HG03558 (cell line): ENCODE measurements around the gene CAMSAP1.

Experiments
- ATAC-seq: cut with Tn5 transposase; IDR thresholded peaks from one replicate; pipeline ENCODE4 v1.9.1; 2021; ENCODE audit warnings: moderate number of reproducible peaks; ENCODE audit not compliant: unreplicated experiment; ENCODE audit errors: extremely low read depth

CAMSAP1 gene

DNA sequence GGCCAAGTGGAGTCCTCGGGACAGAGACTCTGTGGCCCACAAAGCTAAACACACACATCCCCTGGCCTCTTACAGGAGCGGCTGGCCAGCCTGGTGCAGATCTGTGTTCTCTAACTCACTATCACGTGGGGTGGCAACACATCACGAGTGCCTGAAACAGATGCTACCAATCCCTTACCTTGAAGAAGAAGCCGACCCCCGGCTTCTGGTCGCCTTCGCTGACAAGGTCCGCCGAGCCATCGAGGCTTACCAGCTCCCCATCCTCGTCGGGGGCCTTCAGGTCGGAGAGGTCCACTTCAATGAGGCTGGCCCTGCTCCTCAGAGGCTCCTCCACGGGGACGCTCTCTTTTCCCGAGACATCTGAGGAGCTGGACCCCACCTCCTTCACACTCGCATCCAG, 86.7 kb downstream of the CAMSAP1 start:
- no peak for ATAC-seq

DNA sequence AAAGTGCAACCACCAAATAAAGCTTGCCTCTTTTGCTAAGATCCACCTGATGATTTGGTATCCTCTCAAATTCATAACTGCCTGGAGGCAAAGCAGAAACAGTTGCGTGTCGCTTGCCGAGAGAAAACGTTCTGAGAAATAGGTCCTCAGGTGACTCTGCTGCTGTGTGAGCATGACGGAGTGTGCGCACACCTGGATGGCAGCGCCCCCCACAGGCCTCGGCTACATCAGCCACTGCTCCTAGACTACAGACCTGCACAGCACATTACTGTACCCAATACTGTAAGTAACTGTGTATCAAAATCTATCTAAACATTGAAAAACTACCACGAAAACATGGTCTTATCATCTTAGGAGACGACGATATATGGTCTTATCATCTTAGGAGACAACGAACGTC, 87.4 kb downstream of the CAMSAP1 start:
- ATAC-seq: no peak

DNA sequence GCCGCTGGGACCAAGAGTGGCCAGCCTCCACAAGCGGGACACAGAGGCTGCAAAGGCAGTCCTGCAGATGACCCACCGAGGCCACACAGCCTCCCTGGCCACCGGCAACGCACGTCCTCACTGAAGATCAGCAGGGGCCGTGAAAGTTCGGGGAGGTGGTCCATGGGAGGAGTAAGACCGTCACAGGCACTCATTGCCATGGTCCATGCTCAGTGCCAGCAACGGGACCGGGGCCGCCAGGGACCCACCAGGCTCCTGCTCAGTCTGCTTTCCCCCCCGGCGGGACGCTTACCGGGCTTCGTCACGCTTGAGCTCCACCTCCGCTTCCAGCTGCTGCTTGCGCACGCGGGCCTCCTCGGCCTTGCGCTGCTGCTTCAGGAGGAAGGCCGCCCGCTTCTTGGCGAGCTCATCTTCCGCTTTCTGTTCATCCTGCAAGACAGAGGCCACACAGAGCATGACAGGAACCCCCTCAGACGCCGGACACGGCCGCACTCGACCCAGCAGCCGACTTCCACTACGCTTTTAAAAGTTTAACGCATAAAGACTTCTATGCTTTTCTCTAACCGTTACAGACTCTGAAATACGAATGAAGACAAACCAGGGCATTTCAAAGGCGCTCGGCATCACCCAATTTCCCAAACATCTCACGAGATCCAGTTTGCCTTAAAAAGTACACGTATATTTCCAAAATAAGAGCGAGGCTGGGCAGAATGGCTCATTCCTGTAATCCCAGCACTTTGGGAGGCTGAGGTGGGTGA, 88.4 kb downstream of the CAMSAP1 start:
- ATAC-seq: no peak

DNA sequence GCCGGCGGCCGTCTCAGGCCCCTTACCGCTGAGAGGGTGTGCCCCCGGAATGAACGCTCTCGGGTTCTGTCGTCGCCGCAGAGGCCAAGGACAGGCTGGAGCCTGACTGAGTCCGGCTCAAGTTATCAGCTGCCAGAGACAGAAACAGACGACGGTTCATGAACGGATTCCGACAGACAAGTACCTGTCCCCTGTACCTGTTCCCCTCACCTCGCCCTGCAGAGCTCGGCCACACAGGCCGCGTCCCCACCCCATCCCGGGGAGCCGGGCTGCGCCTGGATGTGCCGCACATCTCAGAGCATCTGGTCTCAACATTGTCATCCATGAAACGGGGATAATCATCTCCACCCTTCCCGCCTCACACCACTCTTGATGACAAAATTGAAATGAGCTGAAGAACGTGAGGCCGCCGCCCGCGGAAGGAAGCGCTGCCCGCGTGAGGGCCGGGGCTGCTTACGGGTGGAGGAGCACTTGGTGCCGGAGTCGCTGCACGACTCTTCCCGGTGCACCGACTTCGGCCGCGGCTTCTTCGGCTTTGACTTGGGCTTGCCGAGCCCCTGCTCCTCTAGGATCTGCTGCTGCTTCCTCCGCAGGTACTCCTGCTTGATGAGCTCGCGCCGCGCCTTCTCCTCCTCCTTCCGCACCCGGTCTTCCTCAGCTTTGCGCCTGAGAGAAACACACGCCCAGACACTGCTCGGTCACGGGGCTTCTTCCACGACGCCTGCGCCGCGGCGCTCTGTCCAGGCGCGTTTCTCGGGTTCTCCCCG, 89.2 kb downstream of the CAMSAP1 start:
- no peak for ATAC-seq

DNA sequence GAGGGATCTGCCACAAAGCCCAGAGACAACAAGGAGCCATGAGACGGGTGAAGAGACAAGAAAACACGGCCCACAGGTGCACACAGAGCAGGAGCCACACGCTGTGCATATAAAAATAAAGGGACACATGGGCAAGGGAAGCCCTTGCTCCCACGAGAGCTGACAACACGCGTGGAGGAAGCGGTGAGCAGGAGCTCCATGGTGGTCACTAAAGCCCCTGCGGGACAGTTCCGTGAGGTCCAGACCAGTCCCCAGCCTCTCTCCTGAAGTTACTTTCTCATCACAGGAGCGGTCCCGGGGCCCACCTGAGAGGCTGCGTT, 90.7 kb downstream of the CAMSAP1 start:
- no peak for ATAC-seq

DNA sequence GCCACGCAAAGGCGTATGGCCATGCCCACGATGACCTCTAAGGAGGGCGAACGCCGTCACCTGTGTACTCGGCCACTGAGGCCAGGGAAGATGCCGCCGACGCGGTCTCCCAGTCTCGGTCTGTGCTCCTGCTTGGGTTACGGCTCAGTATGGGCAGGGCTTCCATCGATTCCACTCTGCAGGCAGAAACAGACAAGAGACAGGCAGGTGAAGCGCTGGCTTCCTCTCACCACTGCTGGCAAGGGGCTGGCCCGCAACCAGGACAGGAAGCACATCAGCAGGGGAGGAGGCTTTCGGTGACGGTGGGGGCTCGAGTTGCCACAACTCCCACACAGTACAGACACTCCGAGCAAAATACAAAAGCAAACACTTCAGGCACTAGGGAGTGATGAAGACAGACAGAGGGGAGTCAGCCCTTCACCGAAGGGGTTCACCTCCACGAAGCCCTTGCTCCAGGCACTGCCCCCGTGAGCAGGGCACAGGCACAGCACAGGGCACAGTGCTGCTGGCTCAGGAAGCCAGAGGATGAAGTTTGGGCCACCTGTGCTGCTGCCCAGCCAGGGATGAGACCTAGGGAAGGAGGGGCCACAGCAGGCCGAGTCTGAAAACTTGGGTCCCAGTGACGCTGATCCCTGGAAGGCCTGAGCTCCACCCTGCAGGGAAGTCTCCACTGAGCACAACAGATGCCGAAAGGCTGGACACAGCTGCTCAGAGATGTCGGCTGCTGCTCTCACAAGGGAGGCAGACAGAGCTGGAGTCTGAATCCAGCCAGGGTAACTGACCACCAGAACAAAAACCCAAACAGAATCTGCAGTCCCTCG, 91.3 kb downstream of the CAMSAP1 start:
- no peak for ATAC-seq

DNA sequence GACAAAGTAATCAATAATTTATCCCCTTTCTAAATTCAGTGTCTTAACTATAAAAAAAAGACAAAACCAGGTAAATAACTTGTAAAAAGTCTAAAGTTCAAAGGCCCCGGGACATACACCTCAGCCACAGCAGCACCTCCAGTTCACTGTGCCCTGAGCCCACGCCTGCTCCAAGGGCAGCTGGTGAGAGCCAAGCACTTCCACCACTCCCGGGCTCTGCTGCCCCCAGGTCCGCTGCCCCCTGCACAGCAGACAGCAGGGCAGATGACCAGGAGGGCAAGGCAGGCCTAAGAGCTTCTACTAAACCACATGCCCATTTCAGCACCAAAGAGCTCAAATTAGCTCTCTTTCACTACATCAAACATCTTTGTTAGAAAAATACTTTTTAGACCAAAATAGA, 91.9 kb downstream of the CAMSAP1 start:
- ATAC-seq: no peak

DNA sequence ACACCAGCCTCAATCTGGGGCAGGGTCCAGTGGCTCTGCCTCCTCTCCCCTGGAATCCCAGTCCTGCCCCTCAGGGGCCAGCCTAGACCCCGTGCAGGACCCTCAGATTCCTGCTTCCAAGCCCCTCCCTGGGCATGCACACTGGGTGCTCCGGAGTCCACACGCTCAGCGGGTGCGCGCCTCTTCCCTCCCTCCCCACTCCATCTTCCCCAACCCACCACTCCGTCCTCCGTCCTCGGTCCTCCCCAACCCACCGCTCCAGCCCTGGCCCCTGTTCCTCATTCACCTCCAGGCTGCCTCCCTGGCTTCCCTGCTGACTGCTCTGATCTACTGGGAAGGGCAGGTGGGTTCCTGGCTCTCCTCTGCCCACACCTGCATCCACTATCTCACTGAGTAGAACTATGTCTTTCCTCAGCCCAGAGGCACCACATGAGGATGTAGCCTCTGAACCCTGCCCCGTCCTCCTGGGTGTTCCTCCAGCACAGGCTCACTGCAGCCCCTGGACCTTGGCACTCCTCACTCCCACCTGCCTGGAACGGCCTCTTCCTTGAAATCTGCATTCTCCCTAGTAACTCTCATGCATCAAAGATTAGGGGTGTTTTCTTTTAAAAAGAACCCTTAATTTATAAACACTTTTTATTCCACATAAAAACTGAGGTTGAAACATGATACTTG, 92.8 kb downstream of the CAMSAP1 start:
- ATAC-seq: no peak

DNA sequence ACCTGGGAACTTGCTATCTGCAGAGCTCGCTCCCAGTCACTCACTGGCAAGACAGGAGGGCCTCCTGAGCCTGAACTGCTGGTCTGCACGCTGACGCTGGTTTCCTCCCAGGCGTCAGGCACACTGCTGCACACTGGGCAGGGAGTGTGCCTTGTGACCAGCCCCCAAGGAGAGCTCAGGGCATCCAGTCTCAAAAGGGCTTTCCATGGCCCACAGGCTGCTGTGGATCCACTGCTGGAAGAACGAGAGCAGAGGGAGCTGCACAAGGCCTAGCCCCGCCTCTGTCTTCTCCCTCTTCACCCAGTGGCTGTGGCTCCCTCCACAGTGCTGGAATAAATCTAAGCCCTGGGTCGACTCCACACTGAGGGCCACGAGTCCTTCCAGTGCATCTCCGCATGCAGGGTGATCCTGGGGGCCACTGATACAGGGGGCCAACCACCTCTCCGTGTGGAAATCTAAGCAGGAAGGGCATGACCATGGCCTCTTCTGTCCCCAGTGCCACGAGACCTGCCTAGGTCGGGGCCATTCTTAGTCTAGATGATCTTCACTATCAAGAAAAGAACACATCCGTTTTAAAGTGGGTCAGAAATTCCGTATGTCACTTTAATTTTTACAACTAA, 93.6 kb downstream of the CAMSAP1 start:
- no peak for ATAC-seq

DNA sequence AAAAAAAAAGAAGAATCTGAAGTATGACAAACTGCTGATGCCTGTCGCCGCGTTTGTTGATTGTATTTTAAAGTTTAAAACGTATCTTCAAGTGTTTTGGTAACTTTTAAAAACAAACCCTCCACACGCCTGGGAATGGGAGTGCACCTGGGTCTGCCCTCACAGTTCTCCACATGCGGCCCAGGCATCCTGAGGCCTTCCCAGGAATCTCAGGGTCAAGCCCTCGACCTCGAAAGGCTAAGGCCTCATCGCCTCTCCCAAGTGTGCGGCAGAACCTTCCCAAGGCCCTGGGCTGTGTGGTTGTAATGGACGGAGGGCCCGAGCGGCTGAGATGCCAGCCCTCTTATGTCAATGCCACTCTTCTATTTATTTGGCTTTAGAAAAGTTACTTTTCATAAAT, 94.4 kb downstream of the CAMSAP1 start:
- ATAC-seq: no peak

DNA sequence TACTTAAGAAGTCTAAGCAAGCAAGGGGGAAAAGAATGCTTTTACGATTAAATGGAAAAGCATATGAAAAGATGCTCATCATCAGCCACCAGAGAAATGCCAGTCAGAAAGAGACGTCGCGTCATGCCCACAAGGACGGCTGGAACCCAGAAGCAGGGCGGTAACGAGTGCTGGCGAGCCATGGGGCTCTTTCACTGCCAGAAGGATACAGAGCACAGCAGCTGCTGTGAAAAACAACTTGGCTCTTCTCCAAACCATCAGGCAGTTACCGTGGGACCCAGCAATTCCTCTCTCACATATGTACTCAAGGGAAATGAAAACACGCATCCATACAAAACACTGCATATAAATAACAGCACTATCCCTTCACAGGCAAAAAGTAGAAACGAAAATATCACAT, 95.5 kb downstream of the CAMSAP1 start:
- no peak for ATAC-seq

DNA sequence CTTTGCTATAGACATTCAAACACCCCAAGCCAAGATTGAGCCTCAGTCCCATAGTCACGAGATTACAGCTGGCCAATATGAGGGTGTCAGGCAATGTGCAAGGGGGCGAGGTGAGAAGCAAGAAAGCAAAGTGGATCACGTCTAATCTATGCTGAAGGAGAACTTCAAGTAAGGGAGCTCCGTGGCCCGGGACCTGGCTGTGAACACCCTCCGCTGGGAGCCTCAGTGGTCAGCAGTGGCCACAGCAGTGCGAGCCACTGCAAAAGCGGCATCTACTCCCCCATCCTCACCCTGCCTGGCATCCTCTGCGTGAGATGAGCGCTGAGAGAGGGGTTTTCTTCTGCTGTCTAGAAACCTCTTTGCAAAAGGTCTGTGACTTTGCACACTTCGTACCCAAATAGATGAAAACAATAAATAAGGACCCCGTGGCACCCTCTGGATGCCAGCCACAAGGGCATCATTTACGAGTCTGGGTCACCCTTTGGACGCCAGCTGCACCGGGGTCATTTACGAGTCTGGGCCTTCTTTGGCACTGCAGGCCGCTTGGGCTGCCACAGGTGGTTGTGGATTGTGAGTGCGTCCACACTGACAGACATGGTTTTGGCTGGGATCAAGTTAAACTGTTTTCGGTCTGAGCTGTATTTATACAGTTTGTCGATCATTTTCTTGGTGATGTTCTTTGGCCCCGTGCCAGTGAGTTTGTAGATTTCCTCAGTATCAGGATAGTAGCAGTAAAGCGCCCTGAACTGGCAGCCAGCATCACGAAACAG, 96.4 kb downstream of the CAMSAP1 start:
- ATAC-seq: no peak

DNA sequence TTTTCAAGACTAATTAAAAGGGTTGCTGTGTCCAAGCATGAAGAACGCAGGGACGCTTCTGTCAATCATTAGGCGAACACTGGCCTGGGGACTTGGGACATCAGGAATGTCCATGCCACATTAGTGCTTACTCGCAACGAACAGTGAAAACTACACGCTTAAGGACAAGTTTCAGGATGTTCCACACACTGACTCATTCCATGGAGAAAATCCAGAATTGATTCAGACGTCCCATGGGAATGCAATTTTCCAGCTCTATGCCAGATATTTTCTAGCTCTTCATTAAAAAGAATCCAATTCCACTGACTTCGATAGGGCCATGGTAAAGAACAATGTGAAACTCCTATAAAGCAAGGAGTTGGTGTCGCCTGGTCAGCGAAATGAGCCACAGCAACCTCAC, 98.2 kb downstream of the CAMSAP1 start:
- no peak for ATAC-seq

DNA sequence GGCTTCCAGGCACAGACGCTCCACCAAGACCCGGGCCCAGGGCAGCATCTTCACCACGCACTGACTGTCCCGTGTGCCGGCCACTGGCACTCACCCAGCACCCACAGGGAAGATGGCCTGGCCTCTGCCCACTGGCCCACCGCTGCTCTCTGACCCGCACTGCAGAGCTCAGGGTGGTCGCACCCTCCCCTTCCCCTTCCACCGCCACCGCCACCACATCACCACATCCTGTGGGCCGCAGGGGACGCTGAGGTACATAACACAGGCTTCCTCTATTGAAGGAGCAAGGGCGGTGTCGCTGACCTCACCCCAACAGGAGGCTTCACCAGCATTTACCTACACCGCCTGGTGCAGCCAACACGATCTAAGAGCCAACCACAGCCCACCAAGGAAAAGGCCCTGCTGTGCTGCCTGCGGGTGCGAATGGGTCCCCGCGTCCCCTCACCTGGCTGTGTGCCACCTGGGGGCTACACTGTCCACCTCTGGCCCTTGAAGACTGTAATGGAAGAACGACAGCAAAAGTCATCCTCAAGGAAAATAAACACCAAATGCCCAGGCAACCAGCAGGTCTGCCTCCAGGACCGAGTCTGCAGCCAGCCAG, 101.8 kb downstream of the CAMSAP1 start:
- ATAC-seq: no peak

DNA sequence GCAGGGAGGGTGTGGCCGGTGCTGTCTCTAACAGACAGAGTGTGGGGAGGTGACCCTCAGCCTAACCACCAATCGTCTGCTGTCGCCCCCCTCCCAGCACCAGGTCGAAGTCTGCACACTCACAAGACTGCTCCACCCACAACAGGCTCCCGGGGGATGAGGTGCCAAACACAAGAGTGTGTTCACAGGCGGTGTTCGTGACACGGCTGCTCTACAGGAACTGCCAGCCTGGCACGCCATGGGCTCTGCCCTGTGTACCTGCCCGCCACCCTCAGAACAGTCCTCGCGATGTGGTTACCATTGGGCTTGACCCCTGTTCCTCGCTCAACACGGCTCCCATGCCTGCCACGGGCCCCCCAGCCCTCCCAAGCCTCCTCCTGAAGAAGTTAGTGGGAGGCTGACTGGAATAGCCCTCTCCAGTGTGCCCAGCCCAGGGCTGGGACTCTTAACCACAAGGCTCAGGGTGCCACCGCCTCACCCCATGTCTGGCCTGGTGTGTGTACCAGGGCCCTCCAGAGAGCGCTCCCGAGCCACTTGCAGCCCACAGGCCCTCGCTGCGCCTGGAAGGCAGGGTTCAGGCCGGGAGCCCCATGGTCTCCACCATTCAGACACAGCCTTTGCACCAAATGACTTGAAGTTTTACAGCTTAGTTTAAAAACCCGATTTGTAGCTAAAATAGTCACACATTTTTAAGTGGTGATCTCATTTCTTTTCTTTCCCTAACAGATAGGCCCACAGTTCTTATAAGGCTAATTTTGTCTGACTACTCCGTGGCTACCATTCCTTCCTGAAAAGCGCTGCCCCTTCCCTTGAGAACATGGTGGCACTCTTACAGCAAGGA, 102.5 kb downstream of the CAMSAP1 start:
- no peak for ATAC-seq

DNA sequence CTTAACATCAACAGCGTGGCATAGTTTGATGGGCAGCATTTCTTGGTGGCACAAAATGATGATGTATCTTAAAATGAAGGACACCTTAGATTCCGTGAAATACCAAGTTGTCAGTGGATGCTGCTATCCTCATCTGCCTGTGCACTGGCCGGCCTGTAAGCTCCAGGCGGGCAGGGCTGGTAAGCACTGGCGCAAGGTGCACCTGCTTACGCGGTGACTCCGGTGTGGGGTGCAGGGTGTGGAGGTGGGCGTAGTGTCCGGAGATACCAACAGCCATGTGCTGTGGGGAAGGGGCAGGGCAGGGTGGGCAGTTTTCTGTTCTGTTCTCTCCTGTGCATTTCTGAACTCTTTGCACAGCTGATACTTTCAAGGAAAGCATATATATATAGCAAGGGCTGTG, 103.9 kb downstream of the CAMSAP1 start:
- no peak for ATAC-seq

DNA sequence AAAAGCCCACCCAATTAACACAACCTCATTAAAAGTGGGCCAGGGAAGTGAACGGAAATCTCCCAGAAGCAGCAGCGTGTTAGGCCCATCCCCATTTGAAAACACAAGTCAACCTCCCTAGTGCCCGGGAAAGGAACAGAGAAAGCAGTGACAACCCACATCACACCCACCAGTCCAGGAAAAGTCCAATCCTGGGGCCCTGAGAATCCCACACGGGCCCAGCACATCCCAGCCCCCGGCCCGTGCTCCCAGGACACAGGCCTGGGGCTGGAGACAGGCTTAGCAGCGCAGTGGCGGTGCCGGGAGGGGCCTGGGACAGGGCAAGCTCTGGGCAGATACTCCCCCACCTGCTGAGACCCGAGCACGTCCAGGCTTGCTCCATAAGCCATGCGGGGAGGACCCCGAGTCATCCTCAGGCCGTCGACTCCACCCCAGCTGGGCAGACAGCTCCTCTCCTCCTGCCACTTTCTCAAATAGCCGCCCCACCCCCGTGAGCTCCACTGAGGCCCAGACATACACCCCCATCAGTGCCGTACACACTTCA, 104.4 kb downstream of the CAMSAP1 start:
- no peak for ATAC-seq

DNA sequence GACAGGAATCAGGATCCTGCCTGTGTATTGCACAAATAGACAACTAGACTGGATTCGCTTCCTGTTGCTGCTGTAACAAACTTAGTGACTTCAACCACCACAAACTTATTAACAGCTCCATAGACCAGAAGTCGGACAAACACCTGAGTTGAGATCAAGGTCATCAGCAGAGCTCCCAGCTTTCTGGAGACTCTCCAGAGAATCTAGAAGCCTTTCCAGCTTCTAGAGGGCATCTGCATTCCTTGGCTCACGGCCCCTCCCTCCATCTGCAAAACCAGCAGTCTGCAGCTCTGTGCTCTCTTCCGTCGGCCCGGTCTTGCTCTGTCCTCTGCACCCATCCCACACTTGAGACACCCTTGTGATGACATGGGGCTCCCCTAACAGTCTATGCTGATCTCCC, 106.3 kb downstream of the CAMSAP1 start:
- no peak for ATAC-seq
